RCC 7860 (cell line): Measurements from ENCODE around the gene DNAAF5.
"Not testable (repeated sequence)": the region's sequence is repeated elsewhere in the genome, so short reads cannot be mapped to it uniquely, and the experiment has no call there.

ENCODE experiments used
- DNase-seq: peaks from one replicate; pipeline ENCODE4 v3.0.0-alpha.2; 2015; ENCODE audit warnings: low spot score
- FAIRE-seq: peaks from 2 replicates; lab custom pipeline; 2012; peaks lifted over from hg19 to GRCh38; lab: Jason Lieb, UNC

Gene DNAAF5

DNA sequence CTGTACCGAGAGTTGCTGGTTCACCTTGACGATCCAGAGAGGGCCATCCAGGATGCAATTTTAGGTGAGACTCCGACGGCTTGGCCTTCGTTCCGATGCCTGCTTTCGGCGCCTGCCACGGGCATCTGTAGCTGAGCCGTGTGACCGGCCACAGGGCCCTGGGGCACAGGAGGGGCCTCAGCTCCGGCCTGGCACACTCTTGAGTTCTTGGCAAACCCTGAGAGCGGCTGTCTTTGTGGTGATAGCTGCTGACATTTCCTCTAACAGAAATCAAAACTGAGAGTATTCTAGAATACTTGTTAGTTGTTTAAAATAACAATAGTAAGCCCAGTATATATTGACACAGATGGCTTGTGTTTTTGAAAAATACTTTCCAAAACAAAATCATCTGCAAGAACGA, 53.6 kb downstream of the DNAAF5 start:
- DNase-seq, result no peak
- no peak for FAIRE-seq

DNA sequence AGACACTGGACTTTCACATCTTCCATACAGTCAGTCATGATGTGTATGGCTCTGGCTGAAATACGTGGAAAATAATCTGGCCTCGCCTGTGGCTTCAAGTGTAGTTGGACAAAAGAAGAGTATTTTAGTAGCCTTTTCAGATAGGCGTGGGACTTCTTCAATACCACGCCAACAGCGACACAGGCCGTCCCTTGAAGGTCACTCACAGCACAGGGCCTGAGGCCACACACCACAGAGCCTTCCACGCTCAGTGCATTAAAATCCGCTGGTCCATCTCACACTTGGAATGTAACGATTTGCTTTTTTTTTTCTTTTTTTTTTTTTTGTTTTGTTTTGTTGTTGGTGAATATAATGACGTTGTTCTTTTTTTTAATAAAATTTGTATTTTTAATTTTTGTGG, 54.0 kb downstream of the DNAAF5 start:
- FAIRE-seq (no peak), DNase-seq (no peak)

- FAIRE-seq (no peak), DNase-seq (no peak)
Observed at GRCh38 chr7:781186-781849, 54.8 kb downstream of the DNAAF5 start.

- DNase-seq (no peak), FAIRE-seq (no peak)
Observed at GRCh38 chr7:781936-782529, 55.5 kb downstream of the DNAAF5 start.

DNA sequence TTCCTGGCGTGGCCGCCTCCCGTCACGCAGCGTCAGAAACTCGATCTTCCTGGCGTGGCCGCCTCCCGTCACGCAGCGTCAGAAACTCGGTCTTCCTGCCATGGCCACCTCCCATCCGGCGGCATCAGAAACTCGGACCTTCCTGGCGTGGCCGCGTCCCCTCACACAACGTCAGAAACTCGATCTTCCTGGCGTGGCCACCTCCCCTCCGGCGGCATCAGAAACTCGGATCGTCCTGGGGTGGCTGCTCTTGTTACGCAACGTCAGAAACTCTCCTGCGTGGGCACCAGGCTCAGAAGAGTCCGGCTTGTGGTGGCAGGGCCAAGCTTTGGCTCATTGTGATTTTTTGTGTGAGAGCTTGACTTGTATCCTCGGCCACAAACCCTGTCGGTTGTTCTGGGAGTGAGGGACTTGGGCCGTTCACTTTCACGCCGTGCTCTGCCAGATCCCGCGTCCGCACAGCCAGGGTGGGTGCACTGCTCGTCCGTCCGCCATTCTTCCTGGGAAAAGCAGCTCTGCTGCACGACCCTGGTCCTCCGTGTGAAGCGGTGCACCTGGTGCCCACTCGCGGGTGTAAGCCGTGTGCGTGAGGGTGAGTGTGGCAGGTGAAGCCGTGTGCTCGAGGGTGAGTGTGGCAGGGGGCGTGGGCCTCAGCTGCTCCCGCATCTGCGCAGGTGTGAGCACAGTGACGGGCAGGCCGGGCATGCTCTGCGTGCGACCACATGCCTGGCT, 56.4 kb downstream of the DNAAF5 start:
- FAIRE-seq (no peak), DNase-seq (no peak)

GRCh38 chr7:783556-784490, 57.3 kb downstream of the DNAAF5 start:
- FAIRE-seq, result no peak
- DNase-seq, result no peak

DNA sequence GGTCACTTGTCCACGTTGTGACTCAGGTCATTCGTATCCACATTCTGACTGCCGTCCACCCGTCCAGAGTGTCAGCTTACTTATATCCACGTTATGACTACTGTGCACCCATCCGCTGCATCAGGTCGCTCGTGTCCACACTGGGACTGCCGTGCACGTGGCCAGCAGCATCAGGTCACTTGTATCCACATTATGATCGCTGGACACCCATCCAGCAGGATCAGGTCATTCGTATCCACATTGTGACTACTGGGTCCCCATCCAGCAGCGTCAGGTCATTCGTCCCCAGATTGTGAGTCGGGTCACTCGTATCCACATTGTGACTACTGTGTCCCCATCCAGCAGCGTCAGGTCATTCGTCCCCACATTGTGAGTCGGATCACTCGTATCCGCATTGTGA, 58.5 kb downstream of the DNAAF5 start:
- DNase-seq, result no peak
- no peak for FAIRE-seq

DNA sequence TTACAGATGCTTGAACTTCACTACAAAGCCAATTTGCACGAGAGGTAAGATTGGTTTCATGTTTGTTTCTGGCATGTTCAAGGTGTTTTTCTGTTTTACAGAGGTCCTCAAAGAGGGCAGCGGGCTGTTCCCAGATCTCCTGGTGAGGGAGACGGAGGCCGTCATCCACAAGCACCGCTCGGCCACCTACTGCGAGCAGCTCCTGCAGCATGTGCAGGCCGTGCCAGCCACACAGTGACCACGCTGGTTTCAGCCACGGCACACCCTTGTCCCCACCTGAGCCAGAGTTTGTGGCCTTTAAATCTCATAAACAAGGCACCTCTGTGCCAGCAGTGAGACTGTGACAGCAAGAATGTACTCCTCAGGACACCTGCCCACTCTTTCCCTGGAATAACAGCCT, 58.9 kb downstream of the DNAAF5 start:
- no peak for FAIRE-seq
- no peak for DNase-seq

GRCh38 chr7:786472-787255, 60.2 kb downstream of the DNAAF5 start:
- FAIRE-seq, result no peak
- peak; percentile 13 for DNase-seq

DNA sequence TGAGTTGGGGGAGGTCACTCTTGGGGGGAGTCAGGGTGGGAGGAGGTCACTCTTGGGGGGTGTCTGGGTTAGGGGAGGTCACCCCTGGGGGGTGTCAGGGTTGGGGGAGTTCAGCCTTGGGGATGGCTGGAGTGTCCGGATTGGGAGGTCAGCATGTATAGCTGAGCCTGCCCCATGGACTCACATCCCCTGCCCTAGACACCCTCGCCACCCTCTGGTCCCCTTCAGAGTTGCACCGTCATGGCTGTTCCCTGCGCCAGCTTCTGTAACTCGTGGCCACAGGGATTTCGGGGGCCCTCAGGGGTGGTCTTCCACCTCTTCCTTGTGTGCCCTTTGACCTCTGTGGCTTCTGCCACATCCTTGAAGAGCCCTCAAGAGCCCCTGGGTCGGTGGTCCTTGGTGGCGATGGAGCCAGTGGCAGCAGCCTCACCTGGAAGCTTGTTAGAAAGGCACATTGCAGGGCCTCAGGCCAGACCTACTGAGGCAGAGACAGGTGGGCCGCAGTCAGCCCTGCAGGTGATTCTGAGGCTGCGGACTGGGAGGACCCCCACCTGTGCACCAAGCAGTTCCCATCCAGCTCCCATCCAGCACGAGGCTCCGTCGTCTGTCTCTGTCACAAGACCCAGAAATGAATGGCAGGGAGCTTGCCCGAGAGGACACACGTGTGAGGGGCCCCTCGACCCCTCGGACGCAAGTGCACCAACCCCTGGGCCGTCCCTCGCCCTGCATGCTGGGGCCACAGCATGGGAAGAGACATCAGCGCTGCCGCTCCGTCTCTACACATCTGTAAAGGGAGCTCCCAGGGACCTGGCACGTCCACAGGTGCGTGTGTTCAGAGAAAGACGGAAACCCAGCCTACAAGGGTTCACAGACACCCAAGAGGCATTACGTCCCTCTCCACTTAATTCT, 61.1 kb downstream of the DNAAF5 start:
- DNase-seq (no peak), FAIRE-seq (no peak)

DNA sequence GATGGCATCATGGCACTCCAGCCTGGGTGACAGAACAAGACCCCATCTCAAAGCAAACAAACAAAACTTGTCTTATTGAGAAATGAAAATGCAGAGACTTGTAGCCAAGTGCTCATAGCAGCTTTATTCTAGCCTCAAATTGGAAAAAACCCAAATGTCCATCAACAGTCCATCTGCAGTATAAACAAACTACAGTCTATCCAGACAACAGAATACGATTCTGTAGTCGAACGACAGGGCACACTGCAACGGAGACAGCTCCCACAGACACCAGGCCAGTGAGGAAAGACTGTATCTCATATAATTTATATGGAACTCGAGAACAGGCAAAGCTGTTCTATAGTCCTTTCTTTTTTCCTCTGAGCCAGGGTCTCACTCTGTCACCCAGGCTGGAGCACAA, 65.0 kb downstream of the DNAAF5 start:
- no peak for DNase-seq
- FAIRE-seq, result no peak

GRCh38 chr7:794207-794606, 67.7 kb downstream of the DNAAF5 start:
- FAIRE-seq, result no peak
- DNase-seq, result no peak

GRCh38 chr7:794671-795329, 68.3 kb downstream of the DNAAF5 start:
- DNase-seq (no peak), FAIRE-seq (no peak)

DNA sequence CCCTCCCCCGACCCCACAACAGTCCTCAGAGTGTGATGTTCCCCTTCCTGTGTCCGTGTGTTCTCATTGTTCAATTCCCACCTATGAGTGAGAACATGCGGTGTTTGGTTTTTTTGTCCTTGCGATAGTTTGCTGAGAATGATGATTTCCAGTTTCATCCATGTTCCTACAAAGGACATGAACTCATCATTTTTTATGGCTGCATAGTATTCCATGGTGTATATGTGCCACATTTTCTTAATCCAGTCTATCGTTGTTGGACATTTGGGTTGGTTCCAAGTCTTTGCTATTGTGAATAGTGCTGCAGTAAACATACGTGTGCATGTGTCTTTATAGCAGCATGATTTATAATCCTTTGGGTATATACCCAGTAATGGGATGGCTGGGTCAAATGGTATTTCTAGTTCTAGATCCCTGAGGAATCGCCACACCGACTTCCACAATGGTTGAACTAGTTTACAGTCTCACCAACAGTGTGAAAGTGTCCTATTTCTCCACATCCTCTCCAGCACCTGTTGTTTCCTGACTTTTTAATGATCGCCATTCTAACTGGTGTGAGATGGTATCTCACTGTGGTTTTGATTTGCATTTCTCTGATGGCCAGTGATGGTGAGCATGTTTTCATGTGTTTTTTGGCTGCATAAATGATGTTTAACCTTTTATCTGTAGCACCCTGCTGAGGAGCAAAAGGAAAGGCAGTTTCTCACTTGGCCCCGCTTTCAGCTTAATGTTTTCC, 70.1 kb downstream of the DNAAF5 start:
- not testable (repeated sequence) for FAIRE-seq

DNA sequence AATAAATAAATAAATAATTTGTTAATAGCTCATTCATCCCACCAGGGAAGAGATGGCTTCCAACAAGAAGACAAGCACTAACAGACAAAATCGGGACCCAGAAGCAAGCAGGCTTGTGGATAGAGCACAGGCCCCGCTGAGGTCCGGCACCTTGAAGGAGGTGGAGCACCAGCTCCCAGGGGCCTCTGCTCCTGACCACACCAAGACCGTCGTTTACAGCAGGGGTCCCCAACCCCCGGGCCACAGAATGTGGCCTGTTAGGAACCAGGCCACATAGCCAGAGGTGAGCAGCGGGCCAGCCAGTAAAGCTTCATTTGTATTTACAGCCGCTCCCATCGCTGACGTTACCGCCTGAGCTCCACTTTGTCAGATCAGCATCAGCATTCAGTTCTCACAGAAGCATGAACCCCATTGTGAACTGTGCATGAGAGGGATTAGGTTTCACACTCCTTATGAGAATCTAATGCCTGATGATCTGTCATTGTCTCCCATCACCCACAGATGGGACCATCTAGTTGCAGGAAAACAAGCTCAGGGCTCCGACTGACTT, 72.5 kb downstream of the DNAAF5 start:
- DNase-seq (no peak), FAIRE-seq (no peak)

More for the DNA sequence above, 70.1 kb downstream of the DNAAF5 start:
- not testable (repeated sequence) for DNase-seq

DNA sequence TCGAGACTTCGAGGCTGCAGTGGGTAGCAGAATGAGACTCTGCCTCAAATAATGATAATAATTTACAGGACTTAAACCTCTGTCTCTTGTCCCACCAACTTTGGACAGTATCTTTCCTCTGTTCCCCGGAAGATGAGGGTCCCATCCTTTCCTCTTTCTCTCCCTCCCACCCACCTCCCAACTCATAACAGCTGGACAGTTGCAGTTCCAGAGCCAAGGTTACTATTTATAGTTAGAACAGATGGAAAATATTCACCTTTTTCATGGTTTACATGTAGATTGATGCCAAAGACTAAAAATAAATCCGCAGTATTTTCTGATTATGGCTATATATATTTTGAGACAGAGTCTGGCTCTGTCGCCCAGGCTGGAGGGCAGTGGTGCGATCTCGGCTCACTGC, 74.2 kb downstream of the DNAAF5 start:
- FAIRE-seq (no peak), DNase-seq (no peak)

DNA sequence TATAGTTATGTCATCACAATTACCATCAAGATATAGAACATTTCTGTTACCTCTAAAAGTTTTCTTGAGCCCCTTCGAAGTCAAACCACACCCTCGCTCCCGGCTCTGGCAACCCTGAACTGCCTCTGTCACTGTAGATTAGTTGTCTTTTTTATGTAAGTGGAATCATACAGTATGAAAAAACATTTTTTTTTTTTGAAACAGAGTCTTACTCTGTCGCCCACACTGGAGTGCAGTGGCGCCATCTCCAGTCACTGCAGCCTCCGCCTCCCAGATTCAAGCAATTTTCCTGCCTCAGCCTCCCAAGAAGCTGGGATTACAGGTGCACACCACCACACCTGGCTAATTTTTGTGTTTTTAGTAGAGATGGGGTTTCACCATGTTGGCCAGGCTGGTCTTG, 74.9 kb downstream of the DNAAF5 start:
- DNase-seq, FAIRE-seq: not testable (repeated sequence)

DNA sequence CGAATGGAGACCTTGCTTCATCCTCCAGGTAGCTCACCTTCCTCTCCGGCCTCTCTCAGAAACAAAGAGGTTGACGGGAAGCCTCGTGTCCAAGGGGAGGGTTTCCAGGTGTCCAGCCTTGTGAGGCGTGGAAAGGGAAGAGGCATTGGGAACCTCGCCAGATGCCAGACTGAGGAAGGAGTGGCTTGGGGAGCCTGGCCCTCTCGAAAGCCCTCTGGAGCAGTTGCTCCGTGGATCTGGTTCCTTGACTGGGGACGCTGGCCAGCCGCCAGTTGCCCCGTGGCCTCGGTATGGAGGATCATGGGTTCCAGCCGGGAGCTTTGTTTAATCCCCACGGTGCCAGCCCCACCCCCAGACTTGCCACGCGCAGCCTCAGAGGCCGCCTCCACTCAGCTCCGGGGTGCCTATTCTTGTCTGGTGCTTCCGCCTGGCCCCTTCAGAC, 75.5 kb downstream of the DNAAF5 start:
- DNase-seq, result no peak
- FAIRE-seq, result no peak
